ENCODE data around the gene RAB34.
"Not testable (repeated sequence)": the region's sequence is repeated elsewhere in the genome, so short reads cannot be mapped to it uniquely, and the experiment has no call there.

Gene RAB34

GRCh38 chr17:28735913-28736769 lies 18.5 kb upstream of the RAB34 start:
- not testable (repeated sequence) for H3K9ac ChIP-seq (ENCODE audit: low read depth, low read length); H3K9me3 ChIP-seq (ENCODE audit: insufficient read depth, low read depth, low read length); H3K27me3 ChIP-seq (ENCODE audit: insufficient read depth, low read length); H3K4me1 ChIP-seq (ENCODE audit: insufficient read depth, low read length); H3K4me3 ChIP-seq (ENCODE audit: low read length); H3K27ac ChIP-seq (ENCODE audit: low read depth, low read length)
- 98% methylated on average over 4 of the region's 8 CpGs for WGBS
- H3K36me3 ChIP-seq (ENCODE audit: insufficient read depth, low read length), result peaks cover 35% of the 10 kb centered on the region

- H3K27me3 ChIP-seq (ENCODE audit: insufficient read depth, low read length), result no peaks in the 10 kb centered on the region
- no peak overlapping the region for H3K4me3 ChIP-seq (ENCODE audit: low read length)
- no peaks in the 10 kb centered on the region for H3K9me3 ChIP-seq (ENCODE audit: insufficient read depth, low read depth, low read length)
- no peaks in the 10 kb centered on the region for H3K4me1 ChIP-seq (ENCODE audit: insufficient read depth, low read length)
- H3K36me3 ChIP-seq (ENCODE audit: insufficient read depth, low read length), result peaks cover 31% of the 10 kb centered on the region
- no peak overlapping the region for H3K27ac ChIP-seq (ENCODE audit: low read depth, low read length)
- WGBS, result 91% methylated on average over 5 of the region's 5 CpGs
- no peak overlapping the region for H3K9ac ChIP-seq (ENCODE audit: low read depth, low read length)
Observed at GRCh38 chr17:28735242-28735722, 17.6 kb upstream of the RAB34 start.

GRCh38 chr17:28734712-28735241 lies 17.1 kb upstream of the RAB34 start:
- H3K9me3 ChIP-seq (ENCODE audit: insufficient read depth, low read depth, low read length), result no peaks in the 10 kb centered on the region
- H3K36me3 ChIP-seq (ENCODE audit: insufficient read depth, low read length), result peaks cover 31% of the 10 kb centered on the region
- H3K9ac ChIP-seq (ENCODE audit: low read depth, low read length), result no peak overlapping the region
- H3K4me1 ChIP-seq (ENCODE audit: insufficient read depth, low read length), result no peaks in the 10 kb centered on the region
- H3K27me3 ChIP-seq (ENCODE audit: insufficient read depth, low read length), result no peaks in the 10 kb centered on the region
- no peak overlapping the region for H3K27ac ChIP-seq (ENCODE audit: low read depth, low read length)
- 93% methylated on average over 10 of the region's 10 CpGs for WGBS
- no peak overlapping the region for H3K4me3 ChIP-seq (ENCODE audit: low read length)

GRCh38 chr17:28733346-28733745 lies 15.7 kb upstream of the RAB34 start:
- no peak overlapping the region for H3K4me3 ChIP-seq (ENCODE audit: low read length)
- no peak overlapping the region for H3K9ac ChIP-seq (ENCODE audit: low read depth, low read length)
- H3K27me3 ChIP-seq (ENCODE audit: insufficient read depth, low read length), result no peaks in the 10 kb centered on the region
- no peaks in the 10 kb centered on the region for H3K9me3 ChIP-seq (ENCODE audit: insufficient read depth, low read depth, low read length)
- no peak overlapping the region for H3K27ac ChIP-seq (ENCODE audit: low read depth, low read length)
- H3K4me1 ChIP-seq (ENCODE audit: insufficient read depth, low read length), result no peaks in the 10 kb centered on the region
- H3K36me3 ChIP-seq (ENCODE audit: insufficient read depth, low read length), result peaks cover 23% of the 10 kb centered on the region
- 90% methylated on average over 1 of the region's 1 CpG for WGBS

DNA sequence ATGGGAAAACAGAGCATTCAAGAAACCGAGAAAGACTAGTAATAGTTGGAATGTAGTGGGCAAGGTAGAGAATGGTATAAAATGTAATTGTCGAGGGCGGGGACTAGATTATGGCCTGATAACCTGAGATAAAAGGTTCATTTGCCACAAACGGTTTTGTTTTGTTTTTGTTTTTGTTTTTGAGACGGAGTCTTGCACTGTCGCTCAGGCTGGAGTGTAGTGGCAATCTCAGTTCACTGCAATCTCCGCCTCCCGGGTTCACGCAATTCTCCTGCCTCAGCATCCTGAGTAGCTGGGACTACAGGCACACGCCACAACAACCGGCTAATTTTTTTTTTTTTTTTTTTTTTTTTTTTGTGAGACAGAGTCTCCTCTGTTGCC lies 12.3 kb upstream of the RAB34 start:
- Histone ChIP-seq H3K27ac (ENCODE audit: low read depth, low read length) (no peak overlapping the region), H3K4me1 (ENCODE audit: insufficient read depth, low read length) (no peaks in the 10 kb centered on the region), H3K27me3 (ENCODE audit: insufficient read depth, low read length) (no peaks in the 10 kb centered on the region), H3K4me3 (ENCODE audit: low read length) (no peak overlapping the region), H3K9ac (ENCODE audit: low read depth, low read length) (no peak overlapping the region), H3K9me3 (ENCODE audit: insufficient read depth, low read depth, low read length) (no peaks in the 10 kb centered on the region), H3K36me3 (ENCODE audit: insufficient read depth, low read length) (peaks cover 12% of the 10 kb centered on the region)
- WGBS, result 95% methylated on average over 11 of the region's 11 CpGs

- Histone ChIP-seq H3K4me3 (ENCODE audit: low read length) (peak within 1 kb of the TSS; percentile 78), H3K36me3 (ENCODE audit: insufficient read depth, low read length) (peaks cover 15% of the 10 kb centered on the region), H3K27me3 (ENCODE audit: insufficient read depth, low read length) (no peaks in the 10 kb centered on the region), H3K27ac (ENCODE audit: low read depth, low read length) (peak within 1 kb of the TSS; percentile 98), H3K9ac (ENCODE audit: low read depth, low read length) (peak within 1 kb of the TSS; percentile 72), H3K9me3 (ENCODE audit: insufficient read depth, low read depth, low read length) (no peaks in the 10 kb centered on the region), H3K4me1 (ENCODE audit: insufficient read depth, low read length) (no peaks in the 10 kb centered on the region)
- under 1% methylated on average over 60 of the region's 64 CpGs for WGBS
Observed at GRCh38 chr17:28728364-28729200, 10.9 kb upstream of the RAB34 start, which contains the start of gene NEK8. Gene NEK8, plus strand, starts transcription at chr17:28728788. Its CDS starts 26 bp downstream, at chr17:28728814.

DNA sequence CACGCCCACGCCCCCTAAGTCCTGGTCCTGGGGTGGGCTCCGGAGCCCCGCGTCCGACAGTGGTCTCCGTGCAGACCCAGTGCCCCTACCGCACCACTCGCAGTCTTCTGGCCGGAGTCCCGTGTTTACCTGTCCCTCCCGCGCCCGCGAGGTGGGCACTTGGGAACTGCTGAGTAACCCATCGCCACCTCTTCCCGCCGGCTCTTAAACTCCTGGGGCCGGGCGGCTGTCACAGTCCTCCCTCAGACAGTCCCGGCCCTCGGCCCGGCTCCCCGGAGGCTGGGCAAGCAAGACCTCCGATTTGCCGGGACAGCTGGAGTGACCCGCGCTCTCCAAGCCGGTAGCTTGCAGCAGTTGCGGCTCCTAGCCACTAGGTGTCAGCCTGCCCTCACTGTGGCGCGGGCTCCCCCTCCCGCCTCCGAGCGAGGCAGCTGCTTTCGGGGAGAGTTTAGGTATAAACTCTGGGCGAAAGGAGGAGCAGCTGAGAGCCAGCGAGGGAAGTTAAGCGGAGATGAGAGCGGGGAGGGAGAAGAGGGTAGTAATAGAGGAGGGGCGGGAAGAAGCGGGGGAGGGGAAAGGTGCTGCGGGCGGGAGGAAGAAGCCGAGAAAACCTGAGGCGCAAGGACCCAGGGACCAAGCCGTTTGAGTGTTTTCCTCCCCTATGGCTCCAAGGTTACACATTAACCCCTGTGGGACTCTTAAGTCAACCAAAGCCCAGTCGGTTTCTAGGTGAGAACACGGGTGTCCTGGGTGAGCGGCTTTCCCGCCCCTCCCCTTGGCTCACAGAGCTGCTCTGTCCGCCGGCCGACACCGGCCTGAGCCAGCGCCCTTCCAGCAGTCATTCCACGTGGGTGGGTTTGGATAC lies 9.2 kb upstream of the RAB34 start:
- H3K36me3 ChIP-seq (ENCODE audit: insufficient read depth, low read length), result peaks cover 33% of the 10 kb centered on the region
- peak overlapping the region; percentile 82 for H3K9ac ChIP-seq (ENCODE audit: low read depth, low read length)
- no peaks in the 10 kb centered on the region for H3K9me3 ChIP-seq (ENCODE audit: insufficient read depth, low read depth, low read length)
- peak overlapping the region; percentile 98 for H3K27ac ChIP-seq (ENCODE audit: low read depth, low read length)
- H3K4me3 ChIP-seq (ENCODE audit: low read length), result peak overlapping the region; percentile 78
- WGBS, result under 1% methylated on average over 57 of the region's 57 CpGs
- peaks cover 12% of the 10 kb centered on the region; the same call in 1 of the 2 replicates for H3K4me1 ChIP-seq (ENCODE audit: insufficient read depth, low read length)
- H3K27me3 ChIP-seq (ENCODE audit: insufficient read depth, low read length), result no peaks in the 10 kb centered on the region

GRCh38 chr17:28726226-28726626 lies 8.6 kb upstream of the RAB34 start, which contains the start of gene TLCD1:
Gene TLCD1, minus strand, starts transcription at chr17:28726233. Its CDS starts 136 bp downstream, at chr17:28726097.
- peak within 1 kb of the TSS; percentile 78 for H3K4me3 ChIP-seq (ENCODE audit: low read length)
- under 1% methylated on average over 49 of the region's 49 CpGs for WGBS

GRCh38 chr17:28725660-28726225 lies 8.1 kb upstream of the RAB34 start:
- WGBS, result under 1% methylated on average over 45 of the region's 45 CpGs
- H3K36me3 ChIP-seq (ENCODE audit: insufficient read depth, low read length), result peaks cover 44% of the 10 kb centered on the region
- H3K4me1 ChIP-seq (ENCODE audit: insufficient read depth, low read length), result peaks cover 19% of the 10 kb centered on the region; the same call in 1 of the 2 replicates
- no peaks in the 10 kb centered on the region for H3K27me3 ChIP-seq (ENCODE audit: insufficient read depth, low read length)
- peak overlapping the region; percentile 96 for H3K9ac ChIP-seq (ENCODE audit: low read depth, low read length)
- peak overlapping the region; percentile 94 for H3K27ac ChIP-seq (ENCODE audit: low read depth, low read length)
- peak overlapping the region; percentile 78 for H3K4me3 ChIP-seq (ENCODE audit: low read length)
- H3K9me3 ChIP-seq (ENCODE audit: insufficient read depth, low read depth, low read length), result no peaks in the 10 kb centered on the region

More at GRCh38 chr17:28726226-28726626, 8.6 kb upstream of the RAB34 start, which contains the start of gene TLCD1:
- no peaks in the 10 kb centered on the region for H3K27me3 ChIP-seq (ENCODE audit: insufficient read depth, low read length)
- peaks cover 39% of the 10 kb centered on the region for H3K36me3 ChIP-seq (ENCODE audit: insufficient read depth, low read length)
- H3K27ac ChIP-seq (ENCODE audit: low read depth, low read length), result peak within 1 kb of the TSS; percentile 98
- H3K9me3 ChIP-seq (ENCODE audit: insufficient read depth, low read depth, low read length), result no peaks in the 10 kb centered on the region
- peak within 1 kb of the TSS; percentile 96 for H3K9ac ChIP-seq (ENCODE audit: low read depth, low read length)
- peaks cover 17% of the 10 kb centered on the region; the same call in 1 of the 2 replicates for H3K4me1 ChIP-seq (ENCODE audit: insufficient read depth, low read length)

GRCh38 chr17:28725166-28725659 lies 7.5 kb upstream of the RAB34 start:
- Histone ChIP-seq H3K9me3 (ENCODE audit: insufficient read depth, low read depth, low read length) (no peaks in the 10 kb centered on the region), H3K36me3 (ENCODE audit: insufficient read depth, low read length) (peaks cover 49% of the 10 kb centered on the region), H3K27ac (ENCODE audit: low read depth, low read length) (peak overlapping the region; percentile 94), H3K4me1 (ENCODE audit: insufficient read depth, low read length) (peaks cover 19% of the 10 kb centered on the region; the same call in 1 of the 2 replicates), H3K4me3 (ENCODE audit: low read length) (peak overlapping the region; percentile 78), H3K27me3 (ENCODE audit: insufficient read depth, low read length) (no peaks in the 10 kb centered on the region), H3K9ac (ENCODE audit: low read depth, low read length) (peak overlapping the region; percentile 96)
- WGBS, result 9% methylated on average over 20 of the region's 20 CpGs

All from HUES64 (cell line).